Measurements from ENCODE around the gene MDN1.
"Not testable (repeated sequence)": the region's sequence is repeated elsewhere in the genome, so short reads cannot be mapped to it uniquely, and the experiment has no call there.

MDN1 gene

DNA sequence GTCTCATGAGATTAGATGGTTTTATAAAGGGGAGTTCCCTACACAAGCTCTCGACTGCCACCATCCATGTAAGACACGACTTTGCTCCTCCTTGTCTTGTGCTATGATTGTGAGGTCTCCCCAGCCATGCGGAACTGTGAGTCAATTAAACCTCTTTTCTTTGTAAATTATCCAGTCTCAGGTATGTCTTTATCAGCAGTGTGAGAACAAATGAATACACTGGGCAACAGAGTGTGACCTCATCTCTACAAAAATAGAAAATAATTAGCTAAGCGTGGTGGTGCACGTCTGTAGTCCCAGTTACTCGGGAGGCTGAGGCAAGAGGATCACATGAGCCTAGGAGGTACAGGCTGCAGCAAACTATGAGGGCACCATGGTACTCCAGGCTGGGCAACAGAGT lies 51.3 kb downstream of the MDN1 start:
- DNase-seq (ENCODE audit: low read depth in 2 of 2): no peak

DNA sequence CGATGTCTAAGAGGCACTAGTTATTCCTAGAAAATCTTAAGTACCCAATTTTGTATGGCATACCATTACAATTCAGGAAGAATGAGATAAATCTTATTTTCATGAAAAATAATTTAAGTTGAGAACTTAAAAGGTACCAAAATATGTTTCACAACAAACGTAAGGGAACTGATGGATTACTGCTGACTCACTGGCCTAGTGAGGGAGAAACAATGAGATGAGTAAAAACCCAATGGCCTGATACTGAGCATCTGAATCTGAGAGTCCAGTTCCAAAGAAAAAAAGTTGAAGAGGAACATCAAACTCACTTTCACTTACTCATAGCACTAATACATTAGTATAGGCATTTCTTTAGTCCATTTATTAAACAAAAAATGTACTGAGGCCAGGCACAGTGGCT lies 56.0 kb downstream of the MDN1 start:
- no peak for DNase-seq (ENCODE audit: low read depth in 2 of 2)

DNA sequence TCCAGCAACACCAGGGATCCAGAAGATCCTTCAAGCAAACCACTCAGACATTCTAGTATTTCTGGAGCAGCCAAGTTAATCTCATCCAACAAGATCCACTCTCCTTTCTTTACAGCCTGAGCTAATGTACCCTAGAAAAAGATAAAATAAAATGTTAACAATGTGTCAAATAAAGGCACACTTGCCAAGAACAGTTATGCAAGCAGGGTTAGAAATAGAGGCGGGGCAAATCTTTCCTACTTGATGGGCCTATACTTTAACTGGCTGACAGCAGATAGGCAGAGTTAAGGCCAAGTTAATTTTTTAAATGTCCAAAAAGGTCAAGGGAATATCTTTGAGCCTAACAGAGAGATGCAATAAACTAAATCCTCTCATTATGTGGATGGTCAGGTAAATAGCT lies 60.8 kb downstream of the MDN1 start:
- no peak for DNase-seq (ENCODE audit: low read depth in 2 of 2)

DNA sequence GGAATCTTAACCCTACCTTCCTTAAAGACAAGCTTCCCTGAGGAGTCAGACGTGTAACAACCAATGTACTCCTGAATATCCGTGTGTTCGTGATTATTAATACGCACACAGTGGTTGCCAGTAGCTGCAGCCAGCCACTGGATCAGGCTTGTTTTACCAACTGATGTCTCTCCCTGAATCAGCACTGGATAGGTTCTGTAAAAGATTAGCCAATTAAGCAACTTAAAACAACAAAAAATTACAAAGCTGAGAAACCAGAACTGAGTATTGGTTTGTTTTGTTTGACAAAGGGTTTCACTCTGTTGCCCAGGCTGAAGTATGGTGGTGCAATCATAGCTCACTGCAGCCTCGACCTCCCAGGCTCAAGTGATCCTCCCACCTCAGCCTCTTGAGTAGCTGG lies 69.3 kb downstream of the MDN1 start:
- DNase-seq (ENCODE audit: low read depth in 2 of 2): no peak

DNA sequence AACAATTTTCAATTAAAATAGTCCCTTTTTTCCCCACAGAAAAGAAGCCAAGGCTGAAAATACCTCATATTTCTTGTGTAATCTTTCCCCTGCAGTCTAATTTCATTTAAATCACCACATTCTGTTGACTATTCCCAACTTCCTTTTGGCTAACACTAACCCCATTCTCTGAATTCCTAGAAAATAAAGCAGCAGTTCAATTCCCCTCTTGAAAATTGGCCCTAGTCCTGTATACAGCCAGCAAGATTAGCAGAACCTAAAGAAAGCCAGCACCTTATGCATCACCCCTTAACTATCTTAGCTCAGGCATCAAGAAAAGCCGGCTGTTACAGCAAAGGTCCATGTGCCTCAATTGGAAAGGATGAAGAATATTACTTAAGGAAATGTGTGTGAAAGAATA lies 69.7 kb downstream of the MDN1 start:
- no peak for DNase-seq (ENCODE audit: low read depth in 2 of 2)

DNA sequence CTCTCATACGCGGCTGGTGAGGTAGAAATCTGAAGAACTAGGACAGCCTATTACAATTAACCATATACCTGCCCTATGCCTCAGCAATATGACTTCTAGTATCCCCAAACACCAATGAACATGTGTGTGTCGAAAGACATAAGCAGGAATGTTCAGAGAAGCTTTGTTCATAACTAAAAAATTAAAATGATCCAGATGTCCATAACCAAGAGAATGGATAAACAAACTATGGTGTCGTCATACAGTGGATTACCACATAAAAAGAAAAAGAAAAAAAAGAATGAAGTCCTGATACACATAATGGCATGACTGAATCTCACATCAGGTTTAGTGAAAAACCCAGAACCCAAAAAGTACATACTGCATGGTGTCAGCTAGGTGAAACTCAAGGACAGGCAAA lies 73.9 kb downstream of the MDN1 start:
- no peak for DNase-seq (ENCODE audit: low read depth in 2 of 2)

DNA sequence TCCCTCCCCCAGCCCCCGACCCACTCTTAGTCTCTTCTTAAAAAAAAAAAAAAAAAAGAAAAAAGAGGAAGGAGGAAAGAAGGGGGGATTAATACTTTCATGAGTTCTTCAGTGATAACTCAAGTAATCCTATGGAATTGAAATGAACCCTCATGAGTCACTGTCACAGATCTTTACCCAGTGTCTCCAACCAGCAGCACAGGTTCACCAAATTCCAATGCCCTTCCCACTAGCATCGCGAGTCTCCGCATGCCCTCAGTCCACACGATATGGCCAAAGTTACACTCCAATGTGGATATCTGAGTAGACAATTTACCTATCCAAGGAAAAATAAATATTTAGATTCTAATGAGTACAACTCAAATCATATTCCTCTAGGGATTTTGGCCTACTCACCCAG lies 74.5 kb downstream of the MDN1 start:
- no peak for DNase-seq (ENCODE audit: low read depth in 2 of 2)

DNA sequence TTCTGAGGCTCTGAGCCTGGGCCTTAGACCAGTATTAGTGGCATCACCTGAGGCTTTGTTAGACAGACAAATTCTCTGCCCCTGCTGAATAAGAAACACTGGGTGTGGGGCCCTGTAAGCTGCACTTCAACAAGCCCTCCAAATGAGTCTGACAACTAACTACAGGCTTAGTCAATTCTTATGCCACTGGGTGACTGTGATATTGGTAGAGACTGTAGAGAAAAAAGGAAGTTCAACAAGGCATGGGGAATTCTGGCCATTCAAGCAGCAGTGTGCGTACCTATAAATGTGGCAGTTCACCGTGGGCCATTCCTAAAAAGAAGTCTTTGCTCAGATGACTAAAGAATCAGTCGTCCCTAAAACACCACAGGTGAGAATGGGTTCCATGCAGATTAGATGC lies 82.7 kb downstream of the MDN1 start:
- no peak for DNase-seq (ENCODE audit: low read depth in 2 of 2)

DNA sequence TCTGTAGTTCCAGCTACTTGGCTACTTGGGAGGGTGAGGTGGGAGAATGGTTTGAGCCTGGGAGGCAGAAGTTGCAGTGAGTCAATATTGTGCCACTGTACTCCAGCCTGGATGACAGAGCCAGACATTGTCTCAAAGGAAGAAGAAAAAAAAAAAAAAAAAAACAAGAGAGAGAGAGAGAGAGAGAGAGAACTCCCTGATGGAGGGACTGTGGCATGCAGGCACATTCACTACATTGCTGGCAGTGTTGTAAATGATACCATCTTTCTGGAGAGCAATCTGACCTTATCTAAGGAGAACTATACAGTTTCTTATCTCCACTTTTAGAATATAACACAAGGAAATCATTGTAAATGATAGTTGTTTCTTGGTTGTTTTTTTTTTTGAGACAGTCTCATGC lies 85.1 kb downstream of the MDN1 start:
- no peak for DNase-seq (ENCODE audit: low read depth in 2 of 2)

DNA sequence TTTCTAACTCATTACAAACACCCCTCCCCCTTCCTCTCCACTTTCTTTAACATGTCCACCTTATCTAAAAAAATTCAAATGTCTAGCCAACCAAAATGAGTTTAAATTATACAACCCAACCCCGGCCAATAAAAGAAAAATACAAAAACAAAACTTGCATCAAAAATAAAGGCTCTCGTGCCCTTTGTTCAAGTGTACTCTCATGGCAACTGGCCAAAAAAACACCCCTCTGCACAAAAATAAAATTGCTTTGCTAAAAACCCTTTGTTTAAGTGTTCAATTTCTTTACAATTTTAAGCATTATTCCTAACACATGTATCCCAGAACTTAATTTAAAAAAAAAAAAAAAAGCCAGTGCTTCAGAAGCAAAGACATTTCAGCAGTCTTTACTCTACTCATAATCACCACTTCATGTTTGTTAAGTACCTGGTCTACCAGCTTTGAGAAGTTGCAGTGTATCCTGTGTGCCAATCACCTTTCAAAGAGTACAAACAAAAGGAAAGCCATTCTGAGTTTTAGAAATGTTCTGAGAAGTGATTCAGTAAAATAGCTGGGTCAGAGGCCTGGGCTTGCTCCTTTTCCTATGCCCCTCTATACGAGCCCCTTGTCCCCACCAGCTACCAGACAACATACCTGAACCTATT lies 87.5 kb downstream of the MDN1 start:
- DNase-seq (ENCODE audit: low read depth in 2 of 2): no peak

DNA sequence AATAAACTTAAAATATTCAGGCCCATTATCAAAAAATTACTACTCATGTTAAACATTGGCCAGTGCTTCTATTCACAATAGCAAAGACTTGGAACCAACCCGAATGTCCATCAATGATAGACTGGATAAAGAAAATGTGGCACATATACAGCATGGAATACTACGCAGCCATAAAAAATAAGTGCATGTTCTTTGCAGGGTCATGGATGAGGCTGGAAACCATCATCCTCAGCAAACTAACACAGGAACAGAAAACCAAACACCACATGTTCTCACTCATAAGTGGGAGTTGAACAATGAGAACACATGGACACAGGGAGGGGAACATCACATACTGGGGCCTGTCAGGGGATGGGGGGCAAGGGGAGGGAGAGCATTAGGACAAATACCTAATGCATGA lies 88.3 kb downstream of the MDN1 start:
- DNase-seq (ENCODE audit: low read depth in 2 of 2): not testable (repeated sequence)

DNA sequence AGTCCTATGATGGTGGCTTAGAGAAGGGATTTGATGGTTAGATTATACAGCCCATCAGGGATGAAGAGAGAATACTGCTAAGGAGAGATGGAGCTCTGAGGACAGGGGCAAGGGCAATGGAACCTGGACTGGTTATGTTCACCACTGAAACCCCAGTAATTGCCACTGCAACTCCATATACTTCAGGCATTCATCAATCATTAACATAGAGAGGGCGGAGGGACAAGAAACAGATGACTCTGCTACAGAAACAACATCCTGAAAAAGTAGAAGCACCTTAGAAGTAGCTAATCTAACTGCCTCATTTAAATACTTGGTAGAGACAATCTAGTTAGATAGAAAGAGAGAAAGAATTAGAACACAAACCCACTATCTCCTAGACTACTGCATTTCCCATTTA lies 89.8 kb downstream of the MDN1 start:
- DNase-seq (ENCODE audit: low read depth in 2 of 2): no peak

DNA sequence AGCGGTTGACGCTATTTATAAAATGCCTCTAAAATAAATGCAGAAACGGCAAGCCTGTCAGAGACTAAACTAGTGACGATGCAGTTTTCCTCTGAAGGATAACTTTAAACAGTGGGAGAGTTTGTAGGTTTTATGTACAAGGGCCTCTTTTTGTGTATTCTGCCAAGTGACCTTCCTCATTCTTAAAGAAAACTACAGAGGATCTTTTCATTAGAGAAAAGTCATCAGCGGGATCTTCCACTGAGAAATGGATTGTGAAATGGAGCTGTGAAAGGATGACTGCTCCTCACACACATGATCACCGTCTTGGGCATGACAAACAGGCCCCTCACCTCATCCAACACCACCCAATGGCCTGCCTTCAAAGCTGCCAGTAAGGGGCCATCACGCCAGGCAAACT lies 92.1 kb downstream of the MDN1 start:
- DNase-seq (ENCODE audit: low read depth in 2 of 2): no peak

DNA sequence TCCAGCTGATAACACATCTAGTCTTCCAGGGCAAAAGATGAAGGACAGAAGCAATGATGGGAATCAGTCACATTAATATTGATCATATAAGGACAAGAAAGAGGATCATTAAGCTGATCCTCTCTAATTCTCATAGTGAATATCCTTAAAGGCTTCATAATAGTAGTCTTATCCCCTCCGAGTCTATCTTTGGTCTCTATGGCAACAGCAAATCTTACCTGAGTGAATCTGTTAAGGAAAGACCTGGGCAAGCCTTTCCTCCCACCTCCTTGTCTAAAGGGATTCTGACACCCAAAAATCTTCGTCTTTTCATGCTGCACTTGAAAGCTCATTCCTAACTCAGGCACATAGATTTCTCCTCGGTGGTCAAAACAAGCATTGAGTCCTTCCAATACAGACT lies 94.6 kb downstream of the MDN1 start:
- no peak for DNase-seq (ENCODE audit: low read depth in 2 of 2)

DNA sequence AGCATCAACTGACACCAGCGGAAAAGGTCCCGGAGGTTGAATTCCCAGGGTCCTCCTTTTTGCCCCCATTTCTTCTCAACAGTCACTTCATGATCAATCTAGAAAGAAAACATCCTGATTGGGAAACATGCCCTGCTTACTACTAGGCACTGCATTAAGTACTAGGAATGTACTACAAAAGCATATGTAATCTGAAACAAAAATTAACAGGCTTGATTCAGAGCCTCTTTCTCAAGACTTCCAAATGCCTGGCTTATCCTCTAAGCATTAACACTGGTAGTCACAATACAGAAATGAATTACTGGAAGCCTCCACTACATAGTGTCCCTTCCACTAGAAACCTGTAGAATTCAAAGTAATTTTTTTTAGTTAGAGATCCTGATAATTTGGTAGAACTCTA lies 96.5 kb downstream of the MDN1 start:
- no peak for DNase-seq (ENCODE audit: low read depth in 2 of 2)

DNA sequence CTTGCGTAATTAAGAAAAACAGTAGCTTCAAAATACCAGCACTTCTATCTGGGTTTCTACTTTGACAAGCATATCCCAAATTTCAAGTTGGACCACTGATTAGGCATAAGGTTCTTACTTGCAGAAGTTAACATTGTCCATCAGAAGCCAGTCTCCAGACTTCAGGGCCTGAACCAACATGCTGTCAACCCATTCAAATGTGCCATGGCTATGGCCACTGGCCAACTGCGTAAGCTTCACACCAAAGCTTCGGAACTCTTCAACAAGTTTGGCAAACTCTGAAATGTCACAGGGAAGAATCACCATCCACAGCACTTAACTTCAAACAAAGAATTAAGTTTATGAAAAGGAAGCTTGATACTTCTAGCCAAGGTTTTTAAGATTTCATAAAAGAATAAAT lies 103.1 kb downstream of the MDN1 start:
- DNase-seq (ENCODE audit: low read depth in 2 of 2): no peak

DNA sequence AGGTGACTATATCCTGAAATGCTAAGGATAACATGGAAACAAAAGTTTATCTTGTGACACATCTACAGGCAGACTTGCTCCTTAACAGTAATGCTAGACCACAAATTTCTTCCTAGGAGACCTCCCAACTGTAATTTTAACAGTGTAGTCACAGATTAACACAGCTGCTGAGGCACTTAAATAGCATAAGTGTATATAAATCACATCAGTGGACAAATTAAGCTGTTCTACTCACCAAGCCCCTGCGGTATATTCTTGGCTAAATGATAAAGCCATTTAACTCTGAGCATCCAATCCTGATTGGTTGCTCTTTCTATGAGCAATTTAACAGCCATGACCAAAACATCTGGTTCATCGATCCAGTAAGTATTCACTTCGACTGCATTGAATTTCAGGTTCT lies 107.8 kb downstream of the MDN1 start:
- DNase-seq (ENCODE audit: low read depth in 2 of 2): no peak

DNA sequence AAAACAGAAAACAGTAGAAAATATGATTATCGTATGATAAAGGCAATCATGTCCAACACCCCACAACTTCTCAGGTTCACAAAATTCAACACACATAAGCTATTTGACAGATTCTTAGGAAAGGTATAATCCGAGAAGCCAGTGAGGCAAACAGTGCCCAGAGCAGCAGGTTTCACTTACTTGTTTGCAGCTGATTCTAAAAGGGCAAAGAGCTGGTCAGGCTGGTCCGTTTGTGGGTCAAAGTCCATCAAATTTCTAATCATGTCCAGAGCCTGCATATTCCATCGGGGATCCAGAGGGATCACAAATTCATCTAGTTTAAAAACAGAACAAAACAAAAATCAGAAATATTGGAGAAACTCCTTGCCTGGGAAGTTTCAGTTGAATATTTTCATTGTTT lies 111.3 kb downstream of the MDN1 start:
- DNase-seq (ENCODE audit: low read depth in 2 of 2): no peak

DNA sequence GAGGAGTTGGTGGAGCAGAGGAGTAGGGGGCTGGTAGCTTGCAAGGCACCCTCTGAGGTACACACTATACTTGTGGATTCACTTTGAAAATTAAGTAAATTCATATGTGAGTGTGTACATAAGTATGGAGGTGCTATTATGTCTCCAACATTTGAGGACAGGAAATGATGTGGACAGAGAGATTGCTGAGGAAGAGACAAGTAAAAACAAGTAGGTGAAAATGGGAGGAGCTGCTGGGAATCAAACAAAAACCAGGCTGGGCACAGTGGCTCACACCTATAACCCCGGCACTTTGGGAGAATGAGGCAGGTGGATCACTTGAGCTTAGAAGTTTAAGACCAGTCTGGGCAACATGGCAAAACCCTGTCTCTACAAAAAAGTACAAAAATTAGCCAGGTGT lies 111.8 kb downstream of the MDN1 start:
- no peak for DNase-seq (ENCODE audit: low read depth in 2 of 2)

DNA sequence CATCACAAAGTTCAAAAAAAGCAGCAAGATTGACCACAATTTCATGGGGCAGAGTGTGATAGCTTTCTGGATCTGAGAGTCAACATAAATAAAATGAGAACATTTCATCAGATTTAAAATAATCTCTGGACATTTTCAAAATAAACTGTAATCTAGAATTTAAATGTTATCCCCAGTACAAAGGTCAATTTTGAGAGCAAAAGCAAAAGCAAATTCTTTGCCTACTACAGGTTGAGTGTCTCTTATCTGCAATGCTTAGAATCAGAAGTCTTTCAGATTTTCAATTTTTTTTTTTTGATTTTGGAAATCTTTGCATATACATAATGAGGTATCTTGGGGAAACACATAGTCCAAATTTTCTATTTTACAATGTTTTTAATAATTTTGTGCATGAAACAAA lies 113.5 kb downstream of the MDN1 start:
- DNase-seq (ENCODE audit: low read depth in 2 of 2): no peak

DNA sequence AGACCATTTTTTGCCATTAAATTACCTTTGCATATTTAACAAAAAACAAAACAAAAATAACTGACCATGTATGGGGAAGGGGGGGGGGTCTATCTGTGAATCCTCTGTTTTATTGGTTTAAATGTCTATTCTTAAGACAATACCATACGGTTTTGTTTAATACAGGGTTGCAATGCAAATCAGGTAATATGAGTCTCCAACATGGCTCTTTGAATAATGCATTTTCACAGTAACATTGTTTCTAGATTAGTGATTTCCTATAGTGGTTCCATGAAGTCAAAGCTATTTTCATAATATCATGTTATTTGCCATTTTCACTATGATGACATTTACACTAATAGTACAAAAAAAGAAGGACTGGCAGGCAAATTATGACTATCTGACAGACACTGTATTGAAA lies 116.3 kb downstream of the MDN1 start:
- DNase-seq (ENCODE audit: low read depth in 2 of 2): no peak

DNA sequence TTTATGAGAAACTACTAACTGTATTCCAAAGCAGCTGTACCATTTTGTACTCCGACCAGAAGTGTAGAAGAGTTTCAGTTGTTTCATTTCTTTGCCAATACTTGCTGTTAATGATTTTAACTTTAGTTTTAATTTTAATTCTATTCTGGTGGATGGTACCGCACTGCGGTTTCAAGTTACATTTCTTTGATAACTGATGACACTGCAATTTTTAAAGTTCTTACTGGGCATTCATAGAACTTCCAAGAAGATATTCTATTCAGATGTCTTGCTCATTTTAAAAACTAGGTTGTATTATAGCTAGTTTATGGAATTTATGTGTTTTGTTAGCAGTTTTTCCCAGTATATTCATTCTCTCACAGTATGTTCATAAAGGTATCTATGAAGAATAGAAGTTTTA lies 117.2 kb downstream of the MDN1 start:
- DNase-seq (ENCODE audit: low read depth in 2 of 2): no peak

DNA sequence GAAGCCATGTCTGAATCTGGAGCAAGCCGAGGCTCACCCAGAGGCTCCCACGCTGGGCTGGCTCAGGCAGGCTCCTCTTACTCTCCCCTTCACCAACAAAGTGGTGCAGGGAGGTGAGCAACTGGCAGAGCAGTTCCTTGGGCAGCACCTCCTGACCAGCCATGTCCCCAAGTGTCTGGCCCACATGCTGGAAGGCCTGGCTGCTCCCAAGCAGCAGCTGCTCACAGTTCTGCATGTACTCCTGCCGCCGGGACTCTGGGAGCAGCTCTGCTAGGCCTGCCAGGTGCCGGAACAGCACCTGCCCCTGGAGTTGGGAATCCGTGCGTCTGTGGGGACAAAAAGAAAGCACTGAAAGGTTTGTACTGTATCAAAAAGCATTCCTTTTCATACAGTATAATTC lies 123.9 kb downstream of the MDN1 start:
- DNase-seq (ENCODE audit: low read depth in 2 of 2): no peak

DNA sequence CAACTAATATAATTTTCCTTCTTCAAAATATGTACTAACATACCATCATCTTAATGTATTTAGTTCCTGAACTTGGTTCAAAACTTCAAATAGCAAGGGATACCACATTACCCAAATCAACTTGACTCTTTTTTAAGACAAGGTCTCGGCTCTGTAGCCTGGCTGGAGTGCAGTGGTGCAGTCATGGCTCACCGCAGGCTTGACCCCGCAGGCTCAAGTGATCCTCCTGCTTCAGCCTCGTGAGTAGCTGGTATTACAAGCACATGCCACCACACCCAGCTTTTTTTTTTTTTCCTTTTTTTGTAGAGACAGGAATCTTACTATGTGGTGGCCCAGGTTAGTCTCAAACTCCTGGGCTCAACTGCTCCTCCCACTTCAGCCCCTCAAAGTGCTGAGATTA lies 125.2 kb downstream of the MDN1 start:
- no peak for DNase-seq (ENCODE audit: low read depth in 2 of 2)

DNA sequence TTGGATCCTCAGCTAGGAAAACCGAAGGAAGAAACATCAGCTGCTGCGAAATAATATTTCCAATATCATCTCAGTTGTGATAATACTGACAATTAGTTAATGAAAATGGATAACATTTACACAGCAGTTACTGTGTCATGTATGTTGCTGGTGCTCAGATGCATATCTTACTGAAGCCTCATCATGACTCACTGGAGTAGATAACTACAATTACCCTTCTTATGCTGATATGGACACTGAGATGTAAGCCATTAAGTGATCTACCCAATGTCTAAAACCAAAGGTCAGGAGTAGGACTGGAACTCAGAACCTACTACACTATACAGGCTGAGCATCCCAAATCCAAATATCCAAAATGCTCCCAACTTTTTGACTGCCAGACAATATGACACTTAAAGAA lies 126.4 kb downstream of the MDN1 start:
- DNase-seq (ENCODE audit: low read depth in 2 of 2): no peak
